Left forelimb (tissue), 1 donor: Measurements from ENCODE around the gene OPN3.
"Not testable (repeated sequence)": the region's sequence is repeated elsewhere in the genome, so short reads cannot be mapped to it uniquely, and the experiment has no call there.

Experiments used
- DNase-seq: peaks from one replicate; pipeline ENCODE4 v3.0.0-alpha.2; 2018; ENCODE audit warnings: low spot score

The OPN3 gene, protein sequence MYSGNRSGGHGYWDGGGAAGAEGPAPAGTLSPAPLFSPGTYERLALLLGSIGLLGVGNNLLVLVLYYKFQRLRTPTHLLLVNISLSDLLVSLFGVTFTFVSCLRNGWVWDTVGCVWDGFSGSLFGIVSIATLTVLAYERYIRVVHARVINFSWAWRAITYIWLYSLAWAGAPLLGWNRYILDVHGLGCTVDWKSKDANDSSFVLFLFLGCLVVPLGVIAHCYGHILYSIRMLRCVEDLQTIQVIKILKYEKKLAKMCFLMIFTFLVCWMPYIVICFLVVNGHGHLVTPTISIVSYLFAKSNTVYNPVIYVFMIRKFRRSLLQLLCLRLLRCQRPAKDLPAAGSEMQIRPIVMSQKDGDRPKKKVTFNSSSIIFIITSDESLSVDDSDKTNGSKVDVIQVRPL

GRCh38 chr1:241640149-241640866, at the start of gene OPN3, which contains the start of gene CHML:
Gene OPN3, minus strand, starts transcription at chr1:241640369. Its CDS starts 115 bp downstream, at chr1:241640254.
Gene CHML, minus strand, starts transcription at chr1:241640369. Its CDS starts 4,603 bp downstream, at chr1:241635766.
- peak; percentile 95 for DNase-seq

DNA sequence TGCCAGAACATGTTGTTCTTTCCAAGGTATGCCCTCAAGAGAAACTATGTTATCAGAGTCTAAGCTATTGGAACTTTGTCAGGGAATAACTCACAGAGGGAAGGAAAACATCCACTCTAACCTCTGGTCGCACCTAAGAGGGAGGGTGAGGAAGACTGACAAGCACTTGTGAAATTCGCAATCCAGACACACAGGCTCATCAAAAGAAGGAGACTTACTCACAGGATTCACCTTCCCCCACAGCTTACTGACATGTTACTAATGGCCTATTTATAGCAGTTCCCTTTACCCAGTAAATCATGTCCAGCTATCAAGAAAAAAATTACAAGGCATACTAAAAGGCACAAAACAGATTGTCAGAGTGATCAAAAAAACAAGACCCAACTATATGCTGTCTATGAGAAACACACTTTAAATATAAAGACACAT, 48.8 kb upstream of the OPN3 start:
- DNase-seq = no peak

GRCh38 chr1:241684108-241684507, 43.9 kb upstream of the OPN3 start:
- no peak for DNase-seq

GRCh38 chr1:241682921-241683320, 42.8 kb upstream of the OPN3 start:
- no peak for DNase-seq

- DNase-seq = not testable (repeated sequence)
These were observed 41.8 kb upstream of the OPN3 start for GRCh38 chr1:241681861-241682448.

DNA sequence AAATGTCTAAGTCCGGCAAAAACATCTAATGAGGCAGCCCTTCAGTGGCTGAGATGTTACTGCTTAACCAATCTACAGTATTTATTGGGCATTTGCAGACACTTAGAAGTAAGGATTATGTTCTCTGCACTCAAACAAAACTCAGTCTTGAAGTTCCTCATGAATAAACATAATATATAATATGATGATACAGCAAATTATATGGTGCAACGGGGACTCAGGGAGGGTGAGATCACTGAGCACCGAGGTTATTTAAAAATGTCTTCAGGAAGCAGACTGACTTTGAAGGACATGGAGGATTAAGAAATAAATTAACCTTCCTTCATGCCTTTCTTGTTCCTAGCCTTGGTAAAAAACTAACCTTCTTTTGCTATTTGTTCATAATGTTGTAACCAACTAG, 39.8 kb upstream of the OPN3 start:
- DNase-seq = no peak

DNA sequence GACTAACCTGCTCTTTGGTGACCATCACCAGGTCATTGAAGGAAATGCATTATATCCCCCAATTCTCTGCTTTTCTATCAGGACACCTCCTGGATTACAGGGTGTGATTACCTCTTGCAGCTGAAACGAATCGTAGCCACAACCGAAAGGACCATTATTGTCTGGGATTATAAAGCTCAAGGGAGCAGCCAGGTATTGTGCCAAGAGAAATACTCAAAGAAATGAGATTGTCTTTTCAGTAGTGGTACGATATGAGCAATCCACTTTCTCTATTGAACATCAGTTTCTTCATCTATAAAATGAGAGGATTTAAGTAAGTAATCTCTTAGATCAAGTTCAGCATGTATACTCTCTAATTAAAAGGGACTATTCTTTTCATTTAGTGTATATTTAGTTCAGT, 39.2 kb upstream of the OPN3 start:
- DNase-seq = no peak

DNA sequence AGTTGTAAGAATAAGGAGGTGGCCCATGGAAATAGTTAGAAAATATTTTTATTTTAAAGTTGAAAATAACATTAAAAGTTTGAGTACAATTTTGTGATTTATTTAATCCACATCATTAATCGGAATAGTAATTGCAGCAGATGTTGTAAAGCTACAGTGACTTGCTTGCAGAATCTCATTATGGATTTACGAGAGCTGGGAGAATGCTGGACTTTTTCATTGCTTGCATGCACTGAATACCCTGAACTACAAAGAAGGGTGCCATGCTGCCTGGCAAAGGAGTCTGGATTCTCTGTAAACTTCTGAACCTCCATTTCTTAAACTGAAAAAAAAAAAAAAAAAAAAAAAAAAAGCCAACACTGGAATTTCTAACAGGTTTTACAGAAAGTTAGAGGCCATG, 38.4 kb upstream of the OPN3 start:
- DNase-seq = no peak

DNA sequence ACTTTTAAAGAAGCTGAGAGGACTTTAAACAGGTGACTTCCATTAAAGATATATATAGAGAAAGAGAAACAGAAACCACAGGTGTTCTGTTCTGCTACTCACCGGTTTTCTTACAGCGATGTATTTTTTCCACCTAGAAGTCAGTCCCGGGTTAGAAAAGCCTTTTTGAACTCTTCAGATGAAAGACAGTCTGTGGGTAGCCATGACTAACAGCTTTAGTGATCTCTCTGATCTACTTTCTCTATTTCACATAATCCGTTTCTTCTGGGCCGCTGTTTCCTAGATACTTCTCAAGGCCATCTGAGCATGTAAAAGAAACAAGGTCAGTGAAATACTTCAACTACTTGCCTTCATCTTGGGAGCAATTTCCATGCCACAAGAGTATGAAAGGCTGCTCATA, 37.0 kb upstream of the OPN3 start:
- DNase-seq = no peak

GRCh38 chr1:241675983-241676382, 35.8 kb upstream of the OPN3 start:
- DNase-seq = no peak

- DNase-seq = no peak
These were observed 34.7 kb upstream of the OPN3 start for GRCh38 chr1:241674805-241675384.

DNA sequence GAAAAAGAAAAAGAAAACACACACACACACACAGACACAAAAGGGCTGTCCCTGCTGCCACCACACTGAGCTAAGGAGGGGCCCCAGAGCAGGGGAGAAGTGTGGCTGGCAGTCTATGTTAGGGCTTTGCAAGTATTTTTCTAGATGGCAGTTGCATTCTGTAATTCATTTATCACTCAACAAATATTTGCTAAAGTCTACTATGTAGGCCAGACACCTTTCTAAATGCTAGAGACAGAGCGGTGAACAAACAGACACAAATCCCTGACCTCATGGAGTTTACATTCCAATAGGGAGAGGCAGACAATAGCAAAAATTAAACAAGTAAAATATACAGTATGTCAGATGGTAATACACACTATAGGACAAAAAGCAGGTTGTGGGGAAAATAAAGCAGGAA, 32.1 kb upstream of the OPN3 start:
- no peak for DNase-seq

GRCh38 chr1:241666419-241666818, 26.2 kb upstream of the OPN3 start:
- no peak for DNase-seq

GRCh38 chr1:241660424-241660972, 20.3 kb upstream of the OPN3 start:
- no peak for DNase-seq

GRCh38 chr1:241659016-241659415, 18.8 kb upstream of the OPN3 start:
- DNase-seq = not testable (repeated sequence)

GRCh38 chr1:241658081-241658793, 18.1 kb upstream of the OPN3 start:
- DNase-seq = no peak

DNA sequence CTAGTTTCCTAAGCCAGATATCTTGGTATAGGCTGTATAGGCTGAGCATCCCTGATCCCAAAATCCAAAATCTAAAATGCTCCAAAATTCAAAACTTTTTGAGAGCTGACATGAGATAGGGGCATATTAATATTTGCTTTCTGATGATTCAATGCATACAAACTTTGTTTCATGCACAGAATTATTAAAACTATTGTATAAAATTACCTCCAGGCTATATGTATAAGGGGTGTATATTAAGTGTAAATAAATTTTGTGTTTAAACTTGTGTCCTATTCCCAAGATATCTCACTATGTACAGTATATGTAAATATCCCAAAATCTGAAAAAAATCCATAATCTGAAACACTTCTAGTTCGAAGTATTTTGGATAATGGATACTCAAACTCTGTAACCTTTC, 14.5 kb upstream of the OPN3 start:
- no peak for DNase-seq

- no peak for DNase-seq
These were observed 13.8 kb upstream of the OPN3 start for GRCh38 chr1:241654019-241654418.

- DNase-seq = no peak
These were observed 11.8 kb upstream of the OPN3 start, which contains the start of gene WDR64 for GRCh38 chr1:241652012-241652411. Gene WDR64, plus strand, starts transcription at chr1:241652281. Its CDS starts 204 bp downstream, at chr1:241652485.

GRCh38 chr1:241648159-241648558, 8.0 kb upstream of the OPN3 start:
- DNase-seq = no peak

- no peak for DNase-seq
These were observed 7.5 kb upstream of the OPN3 start for GRCh38 chr1:241647658-241648057.
